HS-27A (cell line): ENCODE measurements around the gene EFHC2.
"Not testable (repeated sequence)": the region's sequence is repeated elsewhere in the genome, so short reads cannot be mapped to it uniquely, and the experiment has no call there.

Experiments used
- DNase-seq: peaks from one replicate; pipeline ENCODE4 v3.0.0-alpha.2; 2012; ENCODE audit warnings: low read depth, missing footprints

EFHC2 gene

GRCh38 chrX:44299177-44299576 lies 44.3 kb downstream of the EFHC2 start:
- no peak for DNase-seq

- DNase-seq, result no peak
These were observed 51.9 kb downstream of the EFHC2 start for GRCh38 chrX:44291468-44292092.

- no peak for DNase-seq
These were observed 52.8 kb downstream of the EFHC2 start for GRCh38 chrX:44290718-44291117.

- no peak for DNase-seq
These were observed 60.7 kb downstream of the EFHC2 start for GRCh38 chrX:44282753-44283152.

DNA sequence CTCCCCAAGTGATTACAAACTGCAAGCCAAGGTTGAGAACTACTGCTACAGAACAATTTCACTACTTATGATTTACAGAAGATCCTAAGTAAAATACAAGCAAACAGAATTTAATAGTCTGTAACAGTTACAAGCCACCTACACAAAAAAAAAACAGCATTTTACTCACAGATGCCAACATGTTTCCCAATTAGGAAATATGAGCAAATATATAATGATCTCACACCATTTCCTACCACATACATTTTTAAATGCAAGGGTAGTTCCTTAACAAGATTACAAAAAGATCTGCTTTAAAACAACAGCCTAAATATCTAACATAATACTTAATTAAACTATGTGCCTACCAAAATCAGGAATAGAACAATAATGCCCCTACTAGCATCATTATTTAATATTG lies 63.4 kb downstream of the EFHC2 start:
- DNase-seq, result no peak

GRCh38 chrX:44274096-44274495 lies 69.4 kb downstream of the EFHC2 start:
- no peak for DNase-seq

DNA sequence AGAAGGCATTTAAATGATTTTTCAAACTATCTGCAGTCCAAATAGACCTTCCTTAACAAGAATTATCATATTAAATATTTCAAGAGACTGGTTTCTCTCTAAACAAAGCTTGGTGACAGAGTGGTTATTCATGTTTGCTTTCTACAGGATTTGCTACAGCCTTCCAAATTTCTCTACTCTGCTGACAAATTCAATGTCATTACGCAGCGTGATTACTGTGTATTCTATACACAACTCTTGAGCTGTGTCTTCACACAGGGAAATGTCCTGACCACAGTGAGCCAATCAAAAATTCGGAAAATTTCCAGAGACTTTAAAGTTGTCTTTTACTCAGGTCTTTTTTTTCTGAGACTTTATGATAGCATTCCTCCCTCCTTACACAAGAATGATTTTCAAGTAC lies 75.6 kb downstream of the EFHC2 start:
- DNase-seq, result no peak

DNA sequence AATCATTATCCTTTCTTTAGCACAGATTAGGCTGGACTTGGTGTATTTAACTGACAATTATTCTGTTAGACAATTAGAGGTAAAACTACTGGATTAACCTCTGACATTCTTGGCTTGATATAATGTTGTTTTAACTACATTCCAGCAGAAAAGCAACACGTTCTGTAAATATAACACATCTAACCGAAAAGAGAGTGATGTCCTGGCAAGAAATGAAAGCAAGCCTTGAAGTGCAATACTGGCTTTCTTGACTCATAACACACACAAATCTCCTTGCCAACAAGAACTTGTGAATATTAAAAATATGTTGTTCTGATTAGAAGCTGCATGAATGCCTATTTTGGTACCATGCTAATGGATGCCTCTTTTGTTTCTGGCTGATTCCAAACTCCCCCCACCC lies 76.4 kb downstream of the EFHC2 start:
- DNase-seq, result no peak

DNA sequence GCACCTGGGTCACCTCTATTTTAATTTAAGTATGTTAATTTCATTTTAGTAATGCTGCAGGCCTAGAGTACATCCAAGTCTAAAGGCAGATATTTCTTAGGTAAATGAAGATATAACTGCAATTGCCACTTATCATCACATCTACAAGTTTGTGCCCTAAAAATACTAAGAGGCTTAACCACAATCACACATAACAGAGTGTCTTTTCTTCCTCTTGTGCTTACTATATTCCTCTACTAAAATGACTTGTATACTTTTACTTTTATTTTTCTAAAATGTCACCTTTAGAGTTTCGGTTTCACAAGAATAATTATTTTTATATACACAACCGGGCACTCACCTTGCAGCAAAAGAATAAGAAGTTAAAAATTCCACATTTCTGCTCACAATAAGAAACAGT lies 77.9 kb downstream of the EFHC2 start:
- no peak for DNase-seq

DNA sequence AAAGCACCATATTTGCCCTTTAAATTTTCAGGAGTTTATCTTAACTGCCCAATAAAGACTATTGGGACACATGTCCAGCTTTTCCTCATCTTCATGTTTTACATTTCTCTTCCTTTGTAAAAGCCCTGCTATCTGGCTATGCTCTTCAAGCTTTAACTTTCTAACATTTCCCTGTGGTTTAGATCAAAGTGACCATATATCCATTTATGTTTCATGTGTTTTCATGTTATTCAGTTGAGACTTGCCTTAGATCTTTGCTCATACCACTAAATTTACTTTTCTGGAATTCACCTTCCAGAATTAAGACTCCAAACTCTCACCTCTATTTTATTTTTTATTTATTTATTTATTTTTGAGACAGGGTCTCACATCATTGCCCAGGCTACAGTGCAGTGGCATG lies 78.5 kb downstream of the EFHC2 start:
- no peak for DNase-seq

GRCh38 chrX:44261286-44261685 lies 82.2 kb downstream of the EFHC2 start:
- DNase-seq, result no peak

- DNase-seq, result no peak
These were observed 82.9 kb downstream of the EFHC2 start for GRCh38 chrX:44260609-44261008.

GRCh38 chrX:44255742-44256141 lies 87.7 kb downstream of the EFHC2 start:
- not testable (repeated sequence) for DNase-seq

DNA sequence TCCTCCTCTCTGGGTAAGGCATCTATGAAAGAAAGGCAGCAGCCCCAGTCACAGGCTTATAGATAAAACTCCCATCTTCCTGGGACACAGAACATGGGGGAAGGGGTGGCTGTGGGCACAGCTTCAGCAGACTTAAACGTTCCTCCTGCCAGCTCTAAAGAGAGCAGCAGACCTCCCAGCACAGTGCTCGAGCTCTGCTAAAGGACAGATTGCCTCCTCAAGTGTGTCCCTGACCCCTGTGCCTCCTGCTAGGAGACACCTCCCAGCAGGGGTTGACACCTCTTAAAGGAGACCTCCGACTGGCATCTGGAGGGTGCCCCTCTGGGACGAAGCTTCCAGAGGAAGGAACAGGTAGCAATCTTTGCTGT lies 89.9 kb downstream of the EFHC2 start:
- no peak for DNase-seq

DNA sequence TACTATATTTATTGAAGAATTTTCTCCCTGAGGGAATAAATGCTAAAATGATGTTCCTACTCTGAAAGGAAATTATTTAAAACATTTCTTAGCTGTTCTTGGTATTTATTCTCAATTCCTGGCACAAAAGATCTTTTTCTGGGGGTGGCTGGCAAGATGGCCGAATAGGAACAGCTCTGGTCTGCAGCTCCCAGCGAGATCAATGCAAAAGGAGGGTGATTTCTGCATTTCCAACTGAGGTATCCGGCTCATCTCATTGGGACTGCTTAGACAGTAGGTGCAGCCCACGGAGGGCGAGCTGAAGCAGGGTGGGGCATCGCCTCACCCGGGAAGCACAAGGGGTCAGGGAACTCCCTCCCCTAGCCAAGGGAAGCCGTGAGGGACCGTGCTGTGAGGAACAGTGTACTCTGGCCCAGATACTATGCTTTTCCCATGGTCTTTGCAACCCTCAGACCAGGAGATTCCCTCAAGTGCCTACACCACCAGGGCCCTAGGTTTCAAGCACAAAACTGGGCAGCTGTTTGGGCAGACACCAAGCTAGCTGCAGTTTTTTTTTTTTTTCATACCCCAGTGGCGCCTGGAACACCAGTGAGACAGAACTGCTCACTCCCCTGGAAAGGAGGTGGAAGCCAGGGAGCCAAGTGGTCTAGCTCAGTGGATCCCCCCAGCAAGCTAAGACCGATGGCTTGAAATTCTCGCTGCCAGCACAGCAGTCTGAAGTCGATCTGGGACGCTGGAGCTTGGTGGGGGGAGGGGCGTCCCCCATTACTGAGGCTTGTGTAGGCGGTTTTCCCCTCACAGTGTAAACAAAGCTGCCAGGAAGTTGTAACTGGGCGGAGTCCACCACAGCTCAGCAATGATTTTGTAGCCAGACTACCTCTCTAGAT lies 90.5 kb downstream of the EFHC2 start:
- not testable (repeated sequence) for DNase-seq

- DNase-seq, result no peak
These were observed 96.0 kb downstream of the EFHC2 start for GRCh38 chrX:44247468-44247867.

- no peak for DNase-seq
These were observed 96.6 kb downstream of the EFHC2 start for GRCh38 chrX:44246826-44247225.

- no peak for DNase-seq
These were observed 97.7 kb downstream of the EFHC2 start for GRCh38 chrX:44245733-44246132.

DNA sequence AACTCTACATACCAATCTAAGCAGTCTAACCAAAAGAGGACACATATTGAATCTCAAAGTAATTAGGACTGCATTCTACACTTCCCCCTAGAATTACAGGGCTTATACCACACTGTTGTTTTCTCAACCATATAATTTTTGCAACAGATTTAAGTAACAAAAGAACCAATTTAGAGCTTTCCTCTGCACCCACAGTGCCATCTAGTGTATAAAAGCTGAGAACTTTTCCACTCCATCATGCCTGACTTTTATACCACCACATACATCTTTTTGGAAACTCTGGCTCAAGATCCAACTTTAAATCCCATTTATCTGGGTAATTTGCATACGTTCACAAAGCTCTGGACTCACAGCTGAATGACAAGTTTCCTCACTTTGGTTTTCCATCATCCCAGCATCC lies 99.5 kb downstream of the EFHC2 start:
- no peak for DNase-seq

- no peak for DNase-seq
These were observed 101.9 kb downstream of the EFHC2 start for GRCh38 chrX:44241546-44241945.

DNA sequence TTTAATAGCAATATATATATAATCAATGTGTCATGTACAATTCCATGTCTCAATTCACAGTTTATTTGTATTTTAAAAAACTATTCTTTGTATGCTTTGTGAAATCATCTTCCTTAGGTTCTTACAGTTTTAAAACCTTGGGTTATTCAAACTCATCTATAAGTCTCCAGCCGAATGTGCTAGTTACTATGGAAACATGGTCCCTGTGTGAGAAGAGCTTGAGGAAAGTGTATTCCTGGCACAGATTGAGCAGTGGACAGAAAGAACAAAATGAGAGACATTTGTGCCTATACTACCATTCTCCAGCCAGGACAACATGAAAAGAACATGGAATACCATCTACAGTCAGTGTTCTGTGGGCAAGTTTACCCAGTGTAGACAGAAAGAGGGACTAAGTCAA lies 103.4 kb downstream of the EFHC2 start:
- DNase-seq, result no peak

- no peak for DNase-seq
These were observed 104.4 kb downstream of the EFHC2 start for GRCh38 chrX:44239036-44239435.

- no peak for DNase-seq
These were observed 107.9 kb downstream of the EFHC2 start for GRCh38 chrX:44235534-44235933.

GRCh38 chrX:44234541-44234940 lies 108.9 kb downstream of the EFHC2 start:
- DNase-seq, result no peak
